Stimulated activated CD4-positive, alpha-beta T cell treated with anti-CD3 and anti-CD28 coated beads, Interleukin-1b, Interleukin-23, amount 100 ng/mL, for 1 hour (primary cell): Measurements from ENCODE around the gene CEP131.
"Not testable (repeated sequence)": the region's sequence is repeated elsewhere in the genome, so short reads cannot be mapped to it uniquely, and the experiment has no call there.

Source experiments
- DNase-seq, 2 donors: peaks; one replicate each; pipeline ENCODE4 v3.0.0-alpha.2; 2020; ENCODE audit warnings: low read depth in 2 of 2

CEP131 gene

DNA sequence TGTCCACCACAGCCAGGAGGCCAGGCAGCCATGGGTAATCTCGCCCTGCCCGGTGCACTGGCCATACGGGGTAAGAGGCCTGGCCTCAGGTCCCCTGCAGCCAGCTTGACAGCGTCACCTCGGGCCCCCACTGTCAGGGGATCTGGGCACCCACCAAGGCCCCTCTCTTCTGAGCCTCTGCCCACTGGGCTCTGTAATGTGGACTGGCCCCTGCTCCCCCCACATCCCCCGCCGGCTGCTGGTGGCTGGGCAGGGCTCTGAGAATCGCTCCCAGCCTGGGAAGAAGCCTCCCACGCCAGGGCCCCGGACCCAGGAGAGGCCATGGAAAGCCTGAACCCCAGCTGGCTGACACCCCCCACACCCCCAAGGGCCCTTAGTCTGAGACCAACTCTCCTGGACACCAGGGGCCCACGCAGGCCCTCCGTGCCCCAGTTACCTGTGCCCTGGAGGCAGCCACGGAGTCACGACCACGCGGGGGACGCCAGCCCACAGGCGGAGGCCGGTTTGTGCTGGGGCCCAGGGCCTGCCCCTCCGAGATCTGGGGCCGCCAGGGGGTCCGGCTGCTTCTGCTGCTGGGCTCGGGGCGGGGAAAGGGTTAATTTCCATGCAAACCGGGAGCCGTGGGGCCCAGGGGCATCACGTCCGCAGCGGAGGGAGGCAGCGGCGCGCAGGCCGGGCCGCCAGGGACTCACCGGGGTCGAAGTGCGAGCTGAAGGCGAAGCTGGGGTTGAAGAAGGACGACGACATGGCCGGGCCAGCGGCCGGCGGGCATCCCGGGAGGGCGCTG is 57.3 kb downstream of the CEP131 start, which contains the start of gene PVALEF:
TSS of gene PVALEF (plus strand) at position 262 of the 787 bp plus-strand sequence. CDS start 15,720 bp downstream, outside the sequence.
- DNase-seq: no peak

DNA sequence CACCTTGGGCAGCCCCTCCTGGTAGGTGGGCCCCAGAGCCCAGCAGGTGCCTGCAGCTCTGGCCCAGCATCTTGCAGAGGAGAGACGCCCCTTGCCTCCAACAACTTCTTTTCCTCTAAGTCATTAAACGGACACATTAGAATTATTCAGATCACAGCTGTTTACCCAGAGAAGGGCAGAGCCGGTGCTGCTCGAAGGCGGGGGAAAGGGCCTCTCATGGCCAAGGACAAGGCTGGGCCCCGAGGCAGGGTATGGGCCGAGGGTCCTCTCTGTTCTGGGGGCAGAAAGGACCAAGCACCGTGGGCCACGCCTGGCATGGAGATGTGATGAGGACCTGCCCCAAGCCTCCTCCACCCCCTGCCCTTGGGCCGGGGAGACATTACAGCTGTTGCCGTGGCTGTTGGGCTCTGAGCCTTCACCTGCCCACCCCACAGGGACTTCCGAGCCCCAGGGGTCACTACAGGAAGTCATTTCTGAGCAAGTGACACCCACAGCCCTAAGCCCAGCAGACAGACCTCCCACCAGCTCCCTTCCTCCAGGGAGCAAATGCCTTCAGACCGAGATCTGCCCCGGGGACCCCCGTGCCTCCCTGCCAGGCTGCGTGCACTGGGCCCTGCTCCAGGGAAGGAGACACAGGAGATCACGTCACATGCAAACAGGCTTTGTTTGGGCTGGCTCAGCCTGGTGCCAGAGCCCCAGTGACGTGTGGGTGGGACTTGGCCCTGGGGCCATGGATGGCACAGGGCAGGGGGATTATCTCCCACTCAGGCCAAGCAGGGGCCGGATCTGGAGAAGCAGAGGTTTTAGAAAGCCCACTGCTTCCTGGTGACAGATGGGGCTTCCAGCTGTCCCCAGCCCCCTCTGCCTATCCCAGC is 58.2 kb downstream of the CEP131 start:
- no peak for DNase-seq

DNA sequence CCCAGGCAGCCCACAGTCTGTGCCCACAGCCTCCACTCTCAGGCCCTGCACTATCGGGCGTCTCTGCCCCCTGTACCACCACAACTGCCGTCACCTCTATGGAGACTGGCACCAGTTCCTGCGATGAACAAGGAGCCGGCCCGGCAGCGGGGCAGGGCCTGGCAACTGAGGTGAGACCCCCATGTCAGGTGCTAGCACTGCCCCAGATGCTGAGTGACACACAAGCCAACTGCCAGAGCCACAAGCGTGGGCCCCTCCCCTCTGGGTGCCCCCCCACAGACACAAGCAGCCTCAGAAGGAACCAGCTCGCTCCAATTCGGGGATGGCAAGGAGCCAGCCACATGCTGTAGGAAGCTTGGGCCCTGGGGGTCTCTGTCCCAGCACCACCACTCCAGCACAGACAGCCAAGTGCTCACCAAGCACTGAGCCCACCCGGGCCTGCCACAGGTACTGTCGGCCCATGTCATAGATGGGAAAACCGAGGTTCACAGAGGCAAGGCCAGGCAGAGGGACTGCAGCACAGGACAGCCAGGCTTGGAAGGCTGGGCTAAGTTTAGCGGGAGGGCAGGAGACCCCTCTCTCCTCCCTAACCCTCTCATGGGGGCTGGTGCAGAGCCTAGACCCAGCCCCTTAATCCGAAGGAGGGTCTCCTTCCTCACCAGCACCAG is 58.9 kb downstream of the CEP131 start:
- DNase-seq: no peak

DNA sequence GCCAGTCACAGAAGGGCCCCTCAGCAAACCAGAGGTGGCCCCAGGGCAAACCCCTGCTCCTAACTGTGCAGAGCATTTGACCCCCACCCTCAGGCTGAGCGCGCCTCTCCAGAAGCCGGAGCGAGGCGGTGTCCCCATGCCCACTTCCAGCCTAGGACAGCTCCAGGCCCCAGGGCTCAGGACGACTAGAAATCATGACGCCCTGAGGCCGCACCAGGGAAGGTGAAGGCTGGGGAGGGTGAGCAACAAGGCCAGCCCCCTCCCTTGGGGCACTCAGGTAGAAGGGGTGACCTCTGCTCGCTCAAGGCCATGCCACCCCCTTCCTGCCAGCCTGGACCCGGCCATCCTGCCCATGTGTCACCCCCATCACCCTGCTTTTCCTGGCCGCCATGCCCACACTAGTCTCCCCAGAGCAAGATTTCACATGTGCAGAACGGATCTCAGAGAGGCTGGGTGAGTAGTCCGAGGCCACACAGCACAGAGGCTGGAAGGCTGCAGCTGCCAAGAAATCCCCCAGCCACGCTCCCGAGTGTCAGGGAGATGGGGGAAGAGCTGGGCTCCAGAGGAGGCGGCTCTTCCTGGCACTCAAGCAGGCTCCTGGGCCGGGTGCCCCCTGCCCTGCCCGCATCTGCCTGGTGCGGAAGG is 59.6 kb downstream of the CEP131 start:
- DNase-seq: no peak

DNA sequence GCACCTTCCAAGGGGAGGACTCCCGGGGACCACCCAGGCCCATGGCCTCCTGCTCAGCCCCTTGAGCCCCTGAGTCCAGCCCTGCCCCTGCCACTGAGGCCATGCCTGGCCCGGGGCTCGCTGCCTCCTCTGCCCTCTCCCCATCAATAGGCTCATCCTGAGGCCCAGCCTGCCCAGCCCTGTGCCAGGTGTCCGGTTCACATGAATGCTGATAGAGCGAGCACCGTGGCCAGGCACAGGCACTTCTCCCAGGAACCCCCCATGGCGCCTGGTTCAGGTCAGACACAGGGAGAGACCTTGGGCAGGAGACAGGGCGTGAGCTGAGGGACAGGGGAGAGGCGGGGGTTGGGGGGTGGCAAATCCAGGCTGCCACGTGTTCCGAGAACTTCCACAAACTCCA is 60.3 kb downstream of the CEP131 start:
- no peak for DNase-seq

DNA sequence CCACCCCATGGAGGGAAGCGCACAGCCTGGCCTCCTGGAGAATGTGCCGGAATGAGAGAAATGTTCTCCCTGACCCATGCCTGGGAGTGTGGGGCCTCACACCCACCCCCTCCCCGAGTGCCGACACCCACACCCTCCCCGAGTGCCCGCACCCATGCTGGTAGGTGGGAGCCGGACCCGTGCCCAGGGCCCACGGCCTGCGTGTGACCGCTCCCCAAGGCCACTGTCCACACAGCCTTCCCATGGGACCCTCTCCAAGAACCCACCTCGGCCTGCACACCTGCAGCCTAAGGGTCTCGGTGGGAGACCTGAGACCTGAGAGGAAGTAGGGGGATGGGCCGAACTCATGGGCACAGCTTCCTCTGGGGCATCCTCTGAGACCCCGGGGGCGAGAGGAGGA is 60.8 kb downstream of the CEP131 start:
- DNase-seq: no peak

DNA sequence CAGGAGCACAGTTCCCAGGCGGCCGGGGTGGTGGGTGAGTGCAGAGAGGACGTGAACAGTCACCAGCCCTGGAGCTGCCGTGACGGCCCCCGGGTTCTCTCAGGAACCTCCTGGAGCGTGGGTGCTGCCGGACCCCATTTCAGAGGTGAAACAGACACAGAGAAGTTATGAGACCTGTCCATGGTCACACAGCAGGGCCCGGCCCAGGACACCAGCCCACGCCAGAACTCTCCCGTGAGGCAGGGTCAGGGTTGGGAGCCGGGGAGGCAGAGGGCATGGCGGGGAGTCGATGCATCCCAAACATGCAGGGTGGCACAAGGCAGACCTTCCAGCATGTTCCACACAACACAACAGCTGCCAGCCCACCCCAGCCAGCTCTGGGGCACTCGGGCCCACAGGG is 61.2 kb downstream of the CEP131 start:
- DNase-seq: no peak

DNA sequence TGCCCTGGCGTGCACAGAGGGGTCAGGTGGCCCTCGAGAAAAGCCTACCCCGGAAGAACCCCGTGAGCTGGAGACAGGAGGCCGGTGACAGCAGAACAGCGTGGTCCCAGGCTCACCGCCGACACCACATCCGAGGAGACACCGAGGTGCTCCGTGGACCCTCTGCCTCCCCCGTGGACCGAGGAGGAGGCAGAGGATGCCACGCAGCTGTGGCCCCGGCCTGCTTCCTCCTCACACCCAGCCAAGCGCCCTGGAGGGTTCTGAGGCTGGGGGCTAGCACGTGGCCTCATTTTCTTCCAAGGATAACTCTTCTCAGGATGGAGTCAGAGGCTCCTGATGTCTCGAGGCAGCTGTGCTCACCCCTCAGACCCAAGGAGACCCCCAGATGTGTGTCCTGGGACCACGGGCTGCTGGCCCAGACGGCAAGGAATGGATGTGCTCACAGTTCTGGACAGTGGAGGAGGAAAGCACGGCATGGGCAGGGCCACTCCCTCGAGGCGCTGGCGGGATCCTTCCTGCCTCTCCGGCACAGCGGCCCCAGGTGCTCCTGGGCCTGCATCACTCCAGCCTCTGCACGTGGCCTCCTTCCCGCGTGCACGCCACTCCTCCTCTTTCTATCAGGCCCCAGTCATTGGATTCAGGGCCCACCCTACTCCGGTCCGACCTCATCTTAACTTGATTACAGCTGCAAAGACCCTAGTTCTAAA is 61.9 kb downstream of the CEP131 start:
- no peak for DNase-seq

DNA sequence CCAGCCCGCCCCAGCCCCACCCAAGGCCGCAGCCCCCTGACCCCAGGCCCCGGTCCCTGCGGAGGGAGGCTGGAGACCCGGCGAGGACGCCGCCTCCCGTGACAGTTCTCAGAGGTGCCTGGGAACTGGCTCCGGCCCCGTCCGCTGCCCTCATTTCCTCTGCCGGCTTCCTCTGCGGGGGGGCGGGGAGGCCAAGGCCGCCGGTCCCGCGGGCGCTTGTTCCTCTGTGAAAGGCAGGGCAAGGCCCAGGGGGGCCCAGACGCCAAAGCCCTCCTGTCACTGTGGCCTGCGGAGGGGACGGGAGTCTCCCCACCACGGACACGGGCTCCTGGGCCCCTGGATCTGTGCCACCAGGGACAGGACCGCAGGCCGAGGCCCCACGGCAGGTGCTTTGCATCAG is 62.5 kb downstream of the CEP131 start:
- DNase-seq: no peak

DNA sequence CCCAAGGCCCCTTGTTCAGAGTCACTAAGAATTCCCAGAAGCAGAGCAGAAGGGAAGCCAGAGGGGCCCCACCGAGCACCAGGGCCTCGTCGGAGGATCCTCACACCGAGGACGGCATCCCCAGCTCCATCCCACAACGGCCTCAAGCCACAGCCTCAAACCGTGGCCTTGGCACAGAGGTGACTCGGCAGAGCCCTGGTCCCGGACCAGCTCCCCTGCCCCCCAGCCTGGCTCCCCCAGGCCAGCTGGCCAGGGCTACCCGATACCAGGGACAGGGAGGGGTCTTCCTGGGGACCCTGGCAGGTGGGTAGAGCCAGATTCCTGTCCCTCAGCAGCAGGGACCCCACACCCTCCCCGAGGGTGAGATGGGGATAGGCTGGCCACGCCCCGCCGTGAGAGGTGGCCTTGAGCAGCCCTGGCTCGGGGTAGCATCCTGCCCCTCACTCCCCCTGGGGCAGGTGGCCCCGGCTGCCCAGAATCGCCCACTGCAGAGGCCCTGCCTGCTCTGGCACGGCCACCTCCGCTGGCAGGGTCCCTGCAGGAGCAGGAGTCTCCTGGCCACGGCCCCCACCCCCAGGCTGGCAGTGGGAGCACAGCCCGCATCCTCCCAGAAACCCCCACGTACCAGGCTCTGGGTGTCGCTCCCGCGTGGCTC is 63.0 kb downstream of the CEP131 start:
- no peak for DNase-seq

DNA sequence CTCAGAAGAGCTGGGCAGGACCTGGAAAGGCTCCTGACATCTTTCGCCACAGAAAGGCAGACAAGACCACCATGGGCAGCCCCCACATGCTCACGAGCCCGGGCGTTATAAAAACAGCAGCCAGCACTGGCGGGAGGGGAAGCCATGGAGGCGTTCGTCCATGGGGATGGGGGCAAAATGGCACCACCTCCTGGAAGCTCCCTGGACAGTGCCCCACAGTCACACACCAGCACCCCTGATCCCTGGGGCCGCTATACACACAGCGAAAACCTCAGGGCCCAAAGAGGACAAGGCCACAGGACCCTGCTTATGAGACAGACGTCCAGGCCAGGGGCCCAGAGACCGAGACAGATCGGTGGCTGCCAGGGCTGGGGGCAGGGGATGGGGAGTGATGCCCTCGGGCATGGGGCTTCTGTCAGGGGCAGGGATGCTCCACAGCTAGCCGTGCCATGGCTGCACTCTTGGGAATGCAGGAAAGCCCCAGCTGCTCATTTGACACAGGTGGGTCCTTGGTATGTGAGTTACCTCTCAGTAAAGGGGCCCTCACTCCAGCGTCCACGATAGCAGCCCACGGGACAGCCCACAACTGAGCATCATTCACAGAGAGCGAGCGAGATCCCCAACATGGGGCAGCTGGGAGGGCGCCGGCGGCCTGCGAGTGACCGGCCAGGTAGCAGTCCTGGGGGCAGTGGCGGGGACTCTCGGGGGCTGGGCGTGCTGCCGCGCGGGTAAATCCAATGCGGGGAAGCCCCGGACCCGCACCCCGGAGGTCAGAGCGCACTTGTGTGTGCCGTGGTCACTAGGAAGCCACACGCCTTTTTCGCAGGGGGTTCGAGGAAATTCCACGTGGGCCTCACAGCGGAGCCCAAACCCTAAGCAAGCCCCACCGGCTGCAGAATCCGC is 63.8 kb downstream of the CEP131 start:
- no peak for DNase-seq

DNA sequence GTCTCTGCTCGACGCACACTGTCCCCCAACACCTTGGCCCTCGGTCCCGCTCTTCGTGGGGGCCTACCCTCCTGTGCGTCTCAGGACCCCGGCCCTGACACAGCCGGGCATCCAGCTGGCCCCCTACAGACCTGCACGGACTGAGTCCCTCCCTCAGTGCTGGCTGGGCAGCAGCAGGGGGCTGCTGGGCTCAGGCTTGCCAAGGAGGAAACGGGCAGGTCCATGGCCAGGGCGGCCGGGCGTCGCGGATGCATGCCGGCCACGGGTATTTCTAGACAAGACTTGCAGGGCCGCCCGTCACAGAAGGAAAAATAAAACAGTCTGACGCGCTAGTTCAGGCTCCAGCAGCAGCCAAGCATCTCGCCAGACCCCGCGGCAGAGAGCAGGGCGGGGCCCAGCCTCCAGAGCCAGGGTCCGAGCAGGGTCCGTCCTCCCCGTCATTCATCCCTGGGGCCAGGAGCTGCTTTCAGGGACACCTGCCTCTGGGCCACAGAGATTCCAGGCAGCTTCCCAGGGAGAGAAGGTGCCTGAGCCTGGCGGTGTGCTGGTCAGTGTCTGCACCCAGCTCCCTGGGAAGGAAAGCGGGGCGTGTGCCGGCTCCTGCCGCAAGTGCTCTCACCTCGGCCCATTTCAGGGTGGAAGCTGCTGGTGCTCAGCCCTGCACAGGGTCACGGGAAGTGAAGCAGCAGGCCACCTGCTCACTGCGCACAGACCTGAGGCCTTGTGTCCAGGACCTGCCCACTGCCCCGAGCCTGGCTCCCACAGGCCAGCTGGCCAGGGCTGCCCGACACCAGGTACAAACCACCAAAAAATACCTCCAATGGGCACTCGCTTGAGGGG is 64.7 kb downstream of the CEP131 start:
- no peak for DNase-seq

DNA sequence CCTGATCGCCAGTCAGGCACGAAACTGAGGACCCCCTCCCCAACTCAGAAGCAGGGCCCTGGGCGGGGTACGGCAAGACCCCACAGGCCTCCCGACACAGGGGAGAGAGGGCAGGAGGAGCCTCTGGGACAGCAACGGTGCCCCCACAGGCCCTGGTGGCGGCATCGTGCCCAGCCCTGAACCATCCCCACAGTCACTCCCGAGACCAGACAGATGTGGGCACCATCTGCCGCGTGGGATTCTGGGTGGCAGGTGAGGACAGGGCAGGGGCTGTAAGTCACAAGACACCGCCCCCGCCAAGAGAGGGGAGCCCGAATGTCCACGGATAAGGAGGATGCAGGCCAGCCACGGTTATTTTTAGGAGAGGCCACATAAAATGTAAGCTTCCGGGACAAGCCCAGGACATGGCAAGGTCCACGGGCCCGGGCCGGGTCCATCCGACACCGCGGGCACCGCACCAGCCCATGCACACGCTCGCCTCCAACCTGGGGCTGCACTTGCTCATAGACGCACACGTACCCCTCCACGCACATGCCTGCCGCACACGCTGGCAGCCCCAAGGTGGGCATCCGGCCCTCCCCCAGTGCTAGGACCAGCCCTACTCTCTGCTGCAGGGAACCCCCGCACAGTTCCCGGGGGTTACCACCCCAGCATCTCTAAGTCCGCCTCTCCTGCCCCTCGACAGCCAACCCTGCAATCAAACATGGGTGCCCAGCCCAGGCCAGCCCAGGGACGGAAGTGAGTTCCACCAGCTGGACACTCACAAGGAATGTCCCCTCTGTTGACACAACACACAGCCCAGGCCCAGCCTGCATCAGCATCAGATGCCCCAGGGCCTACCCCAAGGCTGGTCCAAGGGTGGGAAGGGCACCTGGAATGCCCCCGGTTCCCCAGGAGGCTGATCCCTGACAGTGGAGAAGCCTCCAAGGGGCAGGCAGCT is 65.6 kb downstream of the CEP131 start:
- no peak for DNase-seq

DNA sequence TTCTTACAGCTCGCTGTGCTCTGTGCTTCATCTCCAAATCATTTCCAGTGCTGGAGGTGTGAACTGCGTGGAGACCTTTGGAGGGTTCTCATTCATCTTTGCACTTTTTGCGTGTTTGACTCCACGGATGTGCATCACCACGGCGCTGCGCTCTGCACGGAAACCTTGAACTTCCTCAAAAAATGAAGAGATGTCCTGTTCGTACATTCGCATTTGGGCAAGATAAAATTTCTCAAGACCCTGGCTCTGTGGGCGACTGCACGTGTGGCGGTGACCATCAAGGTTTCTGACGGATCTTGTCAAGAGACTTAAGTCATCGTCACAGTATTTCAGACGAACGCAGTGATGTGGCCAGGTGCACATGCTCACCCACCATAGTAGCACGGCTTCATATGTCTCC is 67.8 kb downstream of the CEP131 start:
- DNase-seq: no peak

DNA sequence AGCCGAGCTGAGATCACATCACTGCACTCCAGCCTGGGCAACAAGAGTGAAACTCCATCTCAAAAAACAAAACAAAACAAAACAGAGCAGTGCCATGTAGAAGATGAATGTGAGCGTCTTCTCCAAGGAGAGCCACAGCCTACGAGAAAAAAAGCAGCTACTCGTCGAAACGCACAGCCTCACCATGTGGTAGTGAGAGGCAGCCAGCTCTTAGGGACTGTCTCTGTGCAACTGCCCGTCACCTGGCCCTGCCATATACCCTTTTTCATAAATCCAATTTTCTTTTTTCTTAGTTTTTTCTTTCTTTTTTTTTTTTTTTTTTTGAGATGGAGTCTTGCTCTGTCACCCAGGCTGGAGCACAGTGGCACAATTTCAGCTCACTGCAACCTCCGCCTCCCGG is 68.7 kb downstream of the CEP131 start:
- DNase-seq: not testable (repeated sequence)

DNA sequence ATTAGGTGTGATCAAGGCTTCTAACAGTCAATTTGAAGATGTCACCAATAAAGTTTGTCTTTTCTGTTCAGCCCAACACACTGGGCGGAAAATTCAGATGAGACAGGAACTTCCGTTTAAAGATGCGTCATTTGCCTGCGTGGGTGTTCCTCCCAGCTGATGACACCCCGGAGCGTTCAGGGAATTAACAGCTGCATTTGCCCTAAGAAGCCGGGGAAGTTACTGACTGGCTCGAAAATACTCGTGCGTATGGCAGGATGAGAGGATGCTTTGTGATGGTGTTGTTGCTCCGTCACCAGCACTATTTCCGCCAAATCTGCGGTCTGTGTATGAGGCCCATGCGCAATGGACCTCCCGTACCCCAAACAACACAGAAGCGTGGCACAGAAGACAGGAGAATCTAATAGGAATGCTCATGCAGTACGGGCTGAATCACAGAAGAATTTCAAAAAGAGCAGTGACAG is 69.4 kb downstream of the CEP131 start:
- DNase-seq: no peak

DNA sequence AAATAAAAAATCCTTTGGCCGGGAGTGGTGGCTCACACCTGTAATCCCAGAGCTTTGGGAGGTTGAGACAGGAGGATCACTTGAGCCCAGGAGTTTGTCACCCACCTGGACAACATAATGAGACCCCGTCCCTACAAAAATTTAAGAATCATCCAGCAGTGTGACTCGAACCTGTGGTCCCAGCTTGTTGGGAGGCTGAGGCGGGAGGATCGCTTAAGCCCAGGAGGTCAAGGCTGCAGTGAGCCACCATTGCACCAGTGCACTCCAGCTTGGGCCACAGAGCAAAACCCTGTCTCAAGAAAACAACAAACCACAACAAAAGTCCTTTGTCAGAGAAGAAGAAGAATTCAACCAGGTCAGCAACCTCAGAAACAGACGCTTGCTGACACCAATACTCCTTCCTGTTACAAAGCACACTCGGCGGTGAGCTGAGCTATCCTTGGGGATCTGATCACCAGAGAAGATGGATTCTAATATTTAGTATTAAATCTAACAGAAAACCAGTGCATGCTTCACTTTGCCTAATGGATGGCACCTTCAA is 70.4 kb downstream of the CEP131 start:
- no peak for DNase-seq
